Left lung (tissue), 10 donors: ENCODE results near the gene OTOF. TPM values are rescaled to one million over a fixed set of nuclear protein-coding genes. Genes with fewer than 3 reads are reported as not detected.

Experiments used
- ATAC-seq: fragments of 200-7000 bp; cut with Tn5 transposase; one replicate; pipeline ENCODE4 v1.9.1; 2020; ENCODE audit warnings: moderate library complexity
- DNase-seq, 4 donors: peaks; one replicate each; pipeline ENCODE4 v3.0.0-alpha.2; 2013 to 2020
- H3K27ac ChIP-seq, 2 donors: fragments of 200-600 bp; sonication (generic) in 1 of 2; one replicate each; pipeline versions ENCODE4 v1.5.0 to v1.8.0; 2020 to 2021
- H3K27me3 ChIP-seq, 2 donors: fragments of 200-600 bp; sonication (generic) in 1 of 2; one replicate each; pipeline versions ENCODE4 v1.5.0 to v1.8.0; 2020 to 2021
- H3K36me3 ChIP-seq, 2 donors: fragments of 200-600 bp; sonication (generic) in 1 of 2; one replicate each; pipeline versions ENCODE4 v1.5.0 to v1.8.0; 2020 to 2021
- H3K4me1 ChIP-seq, 2 donors: fragments of 200-600 bp; one replicate each; pipeline ENCODE4 v1.8.0; 2021
- H3K4me3 ChIP-seq, 2 donors: fragments of 200-600 bp; sonication (generic) in 1 of 2; one replicate each; pipeline versions ENCODE4 v1.5.0 to v1.8.0; 2020 to 2021; ENCODE audit warnings: mild to moderate bottlenecking in 1 of 2
- H3K9me3 ChIP-seq, 2 donors: fragments of 200-600 bp; sonication (generic) in 1 of 2; one replicate each; pipeline versions ENCODE4 v1.5.0 to v1.8.0; 2020 to 2021
- CTCF ChIP-seq, 2 donors: fragments of 200-600 bp; sonication (generic) in 1 of 2; IDR thresholded peaks; one replicate each; pipeline versions ENCODE4 v1.5.0 to v1.8.0; 2021; ENCODE audit warnings: antibody characterized with exemption in 2 of 2
- intact Hi-C, 2 donors: fragments of 100-400 bp; cut with DNase I; formaldehyde crosslinking; loops; one replicate each; pipeline versions ENCODE4 v1.11.2 to v1.14.2; 2022
- polyA plus RNA-seq, 6 donors: library from polyadenylated mRNA; unstranded; fragments of 120-200 nt; gene quantifications; one replicate each; pipeline ENCODE4 v1.2.1, GENCODE V29; 2013; ENCODE audit not compliant: insufficient read length in 6 of 6
- total RNA-seq, 2 donors: library from RNA; stranded (reverse); fragmentation: NEBNext Ultra II Directional; extraction: Animal tissue kit (Norgen Biotek cat#: 25700); gene quantifications; one replicate each; pipeline ENCODE4 v1.2.1, GENCODE V29; 2021
- donor health status: DM: no; HTN: yes; CAD: no.
- donor health status: DM: no; HTN: no; CAD: no.

The OTOF gene
- total and polyA plus RNA-seq, 8 donors: 0.03 to 0.20 (median 0.10) TPM; not detected in 1

- no peak for ATAC-seq
- no peak for TF ChIP-seq CTCF (IDR thresholded peaks at IDR 0.05)
- no peak for DNase-seq
- Histone ChIP-seq H3K36me3 (no peaks in the 10 kb centered on the region), H3K27ac (no peak overlapping the region), H3K4me3 (no peak overlapping the region), H3K9me3 (no peaks in the 10 kb centered on the region), H3K4me1 (no peaks in the 10 kb centered on the region), H3K27me3 (no peaks in the 10 kb centered on the region)
- intact Hi-C loops: no loop called here
These were observed 33.5 kb upstream of the OTOF start for GRCh38 chr2:26511466-26511865.

GRCh38 chr2:26510344-26510973, 32.5 kb upstream of the OTOF start:
- Histone ChIP-seq H3K9me3 (no peaks in the 10 kb centered on the region), H3K4me1 (no peaks in the 10 kb centered on the region), H3K36me3 (no peaks in the 10 kb centered on the region), H3K4me3 (no peak overlapping the region), H3K27ac (no peak overlapping the region), H3K27me3 (no peaks in the 10 kb centered on the region)
- no peak for DNase-seq
- intact Hi-C loops: no loop called here
- TF ChIP-seq CTCF (IDR thresholded peaks at IDR 0.05): no peak
- ATAC-seq: no peak

- no peak for DNase-seq
These were observed 31.2 kb upstream of the OTOF start for GRCh38 chr2:26509141-26509540.

GRCh38 chr2:26507932-26508331, 30.0 kb upstream of the OTOF start:
- Histone ChIP-seq H3K27me3 (peaks cover 0 to 18% of the 10 kb centered on the region in 2 donors), H3K4me1 (peaks cover 8 to 11% of the 10 kb centered on the region in 2 donors), H3K9me3 (no peaks in the 10 kb centered on the region), H3K27ac (no peak overlapping the region), H3K36me3 (no peaks in the 10 kb centered on the region), H3K4me3 (no peak overlapping the region)
- ATAC-seq (no peak), DNase-seq (no peak)
- intact Hi-C loops: no loop called here
- no peak for TF ChIP-seq CTCF (IDR thresholded peaks at IDR 0.05)

More at GRCh38 chr2:26509141-26509540, 31.2 kb upstream of the OTOF start:
- H3K9me3 ChIP-seq: no peaks in the 10 kb centered on the region
- H3K27ac ChIP-seq: no peak overlapping the region
- no peaks in the 10 kb centered on the region for H3K4me1 ChIP-seq
- intact Hi-C loops: no loop called here
- no peak for TF ChIP-seq CTCF (IDR thresholded peaks at IDR 0.05)
- no peaks in the 10 kb centered on the region for H3K36me3 ChIP-seq
- no peak overlapping the region for H3K4me3 ChIP-seq
- peaks cover 0 to 6% of the 10 kb centered on the region in 2 donors for H3K27me3 ChIP-seq
- ATAC-seq: no peak

- DNase-seq (no peak), ATAC-seq (no peak)
- H3K4me3 ChIP-seq: no peak overlapping the region
- no peak overlapping the region for H3K27ac ChIP-seq
- intact Hi-C loops: no loop called here
- H3K36me3 ChIP-seq: no peaks in the 10 kb centered on the region
- peaks cover 0 to 21% of the 10 kb centered on the region in 2 donors for H3K27me3 ChIP-seq
- peaks cover 8 to 12% of the 10 kb centered on the region in 2 donors for H3K4me1 ChIP-seq
- H3K9me3 ChIP-seq: no peaks in the 10 kb centered on the region
- no peak for TF ChIP-seq CTCF (IDR thresholded peaks at IDR 0.05)
These were observed 29.2 kb upstream of the OTOF start for GRCh38 chr2:26507088-26507487.
